ENCODE results near the gene ABCF2.

GRCh38 chr7:151204383-151205032, 22.5 kb downstream of the ABCF2 start:
- TF ChIP-seq CTCF (conservative IDR thresholded peaks at IDR 0.05; ENCODE audit: low read depth, low read length) (no peak), EZH2 (IDR thresholded peaks at IDR 0.05; ENCODE audit: low read length, unreplicated experiment) (no peak), EZH2phosphoT487 (IDR thresholded peaks at IDR 0.05; ENCODE audit: borderline replicate concordance, low read length) (no peak)

Measured in PC-3 (cell line).